ENCODE data around the gene ZNF335. TPM values are rescaled to one million over a fixed set of nuclear protein-coding genes. Genes with fewer than 3 reads are reported as not detected.

The ZNF335 gene
- total and polyA plus RNA-seq, 2 of the 13 experiments (the other 11 are each of a cell fraction or from before 2014, with no cell fraction given), result 9.7 to 13.7 TPM

- TF ChIP-seq EP300 (IDR thresholded peaks at IDR 0.05; ENCODE audit: low read depth in 2 of 2, low read length in 2 of 2), result no peak
- TF ChIP-seq EP300 (CRISPR knock-in tag; IDR thresholded peaks at IDR 0.05; ENCODE audit: borderline replicate concordance), result no peak
- no peak for TF ChIP-seq ZNF720 (CRISPR knock-in tag; IDR thresholded peaks at IDR 0.05)
- no peak for TF ChIP-seq ZNF563 (CRISPR knock-in tag; IDR thresholded peaks at IDR 0.05)
- no peak for TF ChIP-seq PAF1 (CRISPR knock-in tag; IDR thresholded peaks at IDR 0.05)
- TF ChIP-seq AKNA (CRISPR knock-in tag; IDR thresholded peaks at IDR 0.05; ENCODE audit: borderline replicate concordance), result no peak
- no peak for TF ChIP-seq SALL1 (CRISPR knock-in tag; IDR thresholded peaks at IDR 0.05)
- no peak for TF ChIP-seq SNAPC4 (CRISPR knock-in tag; IDR thresholded peaks at IDR 0.05)
- no peak for TF ChIP-seq ZMAT3 (CRISPR knock-in tag; conservative IDR thresholded peaks at IDR 0.05)
- 0 out of 2 replicates have a peak, but pooled peaks have one; percentile 55 for TF ChIP-seq NFAT5 (CRISPR knock-in tag; IDR thresholded peaks at IDR 0.05)
- 0 out of 2 replicates have a peak, but pooled peaks have one; percentile 23 for TF ChIP-seq ZNF430 (CRISPR knock-in tag; IDR thresholded peaks at IDR 0.05)
- TF ChIP-seq PPARG (CRISPR knock-in tag; conservative IDR thresholded peaks at IDR 0.05), result no peak
- TF ChIP-seq ZBTB20 (CRISPR knock-in tag; IDR thresholded peaks at IDR 0.05; ENCODE audit: borderline replicate concordance, low read depth), result 0 out of 2 replicates have a peak, but pooled peaks have one; percentile 43
- TF ChIP-seq ZNF75D (CRISPR knock-in tag; IDR thresholded peaks at IDR 0.05; ENCODE audit: borderline replicate concordance), result 0 out of 2 replicates have a peak, but pooled peaks have one; percentile 34
- no peak for TF ChIP-seq ZNF205 (CRISPR knock-in tag; IDR thresholded peaks at IDR 0.05)
These were observed 53.7 kb downstream of the ZNF335 start (continued) for GRCh38 chr20:45918182-45918737.

Measured in HepG2 (cell line).